Cardiac fibroblast (primary cell): Measurements from ENCODE around the gene STAMBPL1.

Experiments
- DNase-seq, 2 donors: peaks; one replicate each; pipeline versions ENCODE4 v3.0.0 to v3.0.0-alpha.2; 2010; ENCODE audit warnings: low read depth in 2 of 2
- H3K4me3 ChIP-seq, 2 donors: replicated peaks in 1 of 2; 1 replicate in 1 of 2; 2 replicates in 1 of 2; pipeline ENCODE4 v1.5.1; 2011; ENCODE audit warnings: low read depth in 2 of 2, low read length in 2 of 2, mild to moderate bottlenecking in 2 of 2, moderate library complexity in 1 of 2
- TF ChIP-seq, protein P1 (sequence below): IDR thresholded peaks from one replicate; pipeline ENCODE4 v1.5.1; 2011; ENCODE audit warnings: low read depth, mild to moderate bottlenecking, low read length, inconsistent platforms

STAMBPL1 gene

DNA sequence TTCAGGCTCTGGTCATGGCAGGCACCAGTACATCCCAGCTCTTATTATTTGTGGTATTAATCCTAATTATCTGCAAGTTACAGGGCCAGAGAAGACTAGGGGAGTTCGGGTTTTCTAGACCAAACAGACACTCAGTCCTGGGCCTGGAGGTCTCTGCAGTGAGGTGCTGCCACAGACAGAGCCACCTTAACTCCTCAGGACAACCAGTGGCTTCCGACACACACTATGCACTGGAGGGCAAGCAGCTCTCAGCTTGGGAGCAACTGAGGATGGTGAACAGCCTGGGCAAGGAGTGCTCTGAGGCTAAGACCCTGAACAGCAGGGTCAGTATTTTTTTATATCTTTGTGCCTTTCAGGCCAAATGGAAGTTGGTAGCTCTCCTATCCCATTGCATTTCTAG lies 53.5 kb downstream of the STAMBPL1 start:
- DNase-seq, result no peak
- H3K4me3 ChIP-seq, result no peak overlapping the region
- TF ChIP-seq, protein P1, sequence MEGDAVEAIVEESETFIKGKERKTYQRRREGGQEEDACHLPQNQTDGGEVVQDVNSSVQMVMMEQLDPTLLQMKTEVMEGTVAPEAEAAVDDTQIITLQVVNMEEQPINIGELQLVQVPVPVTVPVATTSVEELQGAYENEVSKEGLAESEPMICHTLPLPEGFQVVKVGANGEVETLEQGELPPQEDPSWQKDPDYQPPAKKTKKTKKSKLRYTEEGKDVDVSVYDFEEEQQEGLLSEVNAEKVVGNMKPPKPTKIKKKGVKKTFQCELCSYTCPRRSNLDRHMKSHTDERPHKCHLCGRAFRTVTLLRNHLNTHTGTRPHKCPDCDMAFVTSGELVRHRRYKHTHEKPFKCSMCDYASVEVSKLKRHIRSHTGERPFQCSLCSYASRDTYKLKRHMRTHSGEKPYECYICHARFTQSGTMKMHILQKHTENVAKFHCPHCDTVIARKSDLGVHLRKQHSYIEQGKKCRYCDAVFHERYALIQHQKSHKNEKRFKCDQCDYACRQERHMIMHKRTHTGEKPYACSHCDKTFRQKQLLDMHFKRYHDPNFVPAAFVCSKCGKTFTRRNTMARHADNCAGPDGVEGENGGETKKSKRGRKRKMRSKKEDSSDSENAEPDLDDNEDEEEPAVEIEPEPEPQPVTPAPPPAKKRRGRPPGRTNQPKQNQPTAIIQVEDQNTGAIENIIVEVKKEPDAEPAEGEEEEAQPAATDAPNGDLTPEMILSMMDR, result no peak

DNA sequence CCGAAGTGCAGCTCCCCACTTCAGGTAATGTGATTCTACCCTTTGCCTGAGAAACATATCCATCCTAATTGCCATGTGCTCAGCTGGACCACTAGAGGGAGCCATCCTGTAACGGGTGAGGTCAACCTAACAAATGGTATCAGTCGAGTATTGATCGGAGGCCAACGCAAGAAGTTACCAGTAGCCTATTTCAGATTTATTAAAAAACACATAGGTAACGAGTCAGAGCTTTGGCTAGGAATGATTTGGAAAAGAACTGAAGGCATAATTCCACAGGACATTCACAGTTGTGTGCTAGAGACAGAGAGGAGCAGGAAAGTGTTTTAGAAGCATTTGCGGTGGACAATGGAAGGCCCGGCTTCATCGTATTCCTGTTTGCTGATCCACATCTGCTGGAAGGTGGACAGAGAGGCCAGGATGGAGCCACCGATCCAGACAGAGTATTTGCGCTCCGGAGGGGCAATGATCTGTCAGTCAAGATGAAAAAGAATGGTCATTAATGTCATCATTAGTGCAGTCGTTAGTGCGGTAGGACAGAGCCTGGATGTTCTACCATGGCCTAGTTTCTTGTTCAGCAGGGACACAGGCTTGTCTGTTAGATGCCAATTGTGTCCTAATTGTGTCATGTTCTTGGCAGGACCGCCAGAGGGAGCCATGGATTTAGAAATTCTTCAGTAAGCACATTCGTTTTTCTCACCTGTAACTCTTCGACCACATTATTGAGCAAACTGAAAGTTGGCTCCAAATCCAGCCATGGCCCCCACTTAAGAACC lies 55.0 kb downstream of the STAMBPL1 start:
- TF ChIP-seq, protein P1, result peak; percentile 95
- peak; percentile 90 to 92 for DNase-seq
- H3K4me3 ChIP-seq, result no peak overlapping the region

DNA sequence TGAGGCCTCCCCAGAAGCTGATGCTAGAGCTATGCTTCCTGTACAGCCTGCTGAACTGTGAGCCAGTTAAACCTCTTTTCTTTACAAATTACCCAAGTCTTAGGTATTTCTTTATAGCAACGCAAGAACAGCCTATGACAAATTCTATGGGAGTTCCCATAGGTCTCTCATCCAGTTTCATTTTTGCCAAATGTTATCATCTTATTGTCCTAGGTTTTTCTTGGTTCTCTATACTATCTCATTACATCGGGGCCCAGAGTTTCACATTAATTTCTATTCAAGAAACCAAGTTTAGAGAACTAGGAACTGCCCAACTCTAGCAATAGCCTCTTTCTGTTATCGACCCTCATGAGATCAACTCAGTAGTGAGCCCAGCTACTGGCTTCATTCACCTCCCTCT lies 56.6 kb downstream of the STAMBPL1 start:
- H3K4me3 ChIP-seq, result no peak overlapping the region
- TF ChIP-seq, protein P1, result no peak
- no peak for DNase-seq

DNA sequence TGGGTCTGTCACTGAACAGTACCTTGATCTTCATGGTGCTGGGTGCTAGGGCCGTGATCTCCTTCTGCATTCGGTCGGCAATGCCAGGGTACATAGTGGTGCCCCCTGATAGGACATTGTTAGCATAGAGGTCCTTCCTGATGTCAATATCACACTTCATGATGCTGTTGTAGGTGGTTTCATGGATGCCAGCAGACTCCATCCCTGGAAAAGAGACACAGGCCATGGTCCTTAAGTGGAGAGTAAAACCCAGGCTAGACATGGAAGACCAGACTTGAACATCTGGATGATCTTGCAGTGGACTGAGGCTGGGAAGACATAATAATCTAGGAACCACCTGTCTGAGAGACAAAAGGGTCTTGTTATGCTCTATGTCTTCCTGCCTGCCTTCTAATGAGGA lies 58.0 kb downstream of the STAMBPL1 start:
- DNase-seq, result no peak
- TF ChIP-seq, protein P1, result no peak
- no peak overlapping the region for H3K4me3 ChIP-seq

DNA sequence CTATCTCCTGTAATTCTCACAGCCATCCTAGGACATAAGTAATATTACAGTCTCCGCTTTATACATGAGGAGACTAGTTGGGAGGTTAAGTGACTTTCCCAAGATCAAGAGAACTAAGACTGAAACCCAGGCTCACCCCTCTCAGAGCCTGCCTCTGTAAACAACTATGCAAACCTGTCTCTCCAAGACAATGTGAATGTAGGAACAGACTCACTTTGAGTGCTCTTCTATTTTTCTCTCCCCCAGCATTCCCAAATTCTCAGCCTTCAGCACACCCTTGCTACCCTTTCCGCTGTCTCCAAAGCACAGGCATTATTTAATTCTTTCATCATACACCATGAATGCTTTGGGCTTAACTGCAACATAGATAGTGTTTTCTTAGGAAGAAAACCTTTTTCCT lies 58.9 kb downstream of the STAMBPL1 start:
- DNase-seq, result no peak
- TF ChIP-seq, protein P1, result no peak
- no peak overlapping the region for H3K4me3 ChIP-seq

DNA sequence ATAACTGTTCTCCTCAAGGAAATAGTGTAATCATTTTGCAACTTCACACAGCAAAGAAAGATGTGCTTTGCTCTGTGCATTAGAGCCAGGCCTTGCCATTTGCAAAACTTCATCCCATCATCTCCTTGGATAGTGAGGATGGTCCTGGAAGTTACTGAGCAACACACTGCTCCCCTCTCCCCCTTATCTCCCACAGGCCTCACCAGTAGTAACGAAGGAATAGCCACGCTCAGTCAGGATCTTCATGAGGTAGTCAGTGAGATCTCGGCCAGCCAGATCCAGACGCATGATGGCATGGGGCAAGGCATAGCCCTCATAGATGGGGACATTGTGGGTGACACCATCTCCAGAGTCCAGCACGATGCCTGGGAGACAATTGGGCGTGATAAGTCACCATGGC lies 61.0 kb downstream of the STAMBPL1 start:
- TF ChIP-seq, protein P1, result no peak

DNA sequence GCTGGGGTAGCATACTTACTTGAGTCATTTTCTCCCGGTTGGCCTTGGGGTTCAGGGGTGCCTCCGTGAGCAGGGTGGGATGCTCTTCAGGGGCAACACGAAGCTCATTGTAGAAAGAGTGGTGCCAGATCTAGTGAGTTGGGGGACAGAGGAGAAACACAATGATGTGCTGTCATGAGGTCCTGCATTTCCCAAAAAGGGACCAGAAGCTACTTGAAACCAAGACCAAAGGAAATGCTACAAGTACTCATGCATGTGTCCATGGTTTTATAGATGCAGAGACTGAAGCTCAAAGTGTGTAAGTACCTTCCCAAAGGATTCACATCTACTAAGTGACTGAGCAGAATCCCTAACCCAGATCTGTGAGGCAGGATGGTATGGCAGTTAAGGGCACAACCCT lies 63.7 kb downstream of the STAMBPL1 start:
- no peak overlapping the region for H3K4me3 ChIP-seq
- TF ChIP-seq, protein P1, result no peak
- no peak for DNase-seq

More for the DNA sequence above, 61.0 kb downstream of the STAMBPL1 start:
- DNase-seq, result no peak
- H3K4me3 ChIP-seq, result no peak overlapping the region
